Raji (cell line): Measurements from ENCODE around the gene MYG1.
A peak's percentile ranks its signal among the peaks of the same experiment; 100 is the strongest.

Experiments
- POLR2A ChIP-seq: IDR thresholded peaks from 2 replicates; pipeline ENCODE4 v1.6.1; 2011; ENCODE audit warnings: low read depth, low read length, control low read depth; ENCODE audit not compliant: insufficient read depth

Gene MYG1, protein sequence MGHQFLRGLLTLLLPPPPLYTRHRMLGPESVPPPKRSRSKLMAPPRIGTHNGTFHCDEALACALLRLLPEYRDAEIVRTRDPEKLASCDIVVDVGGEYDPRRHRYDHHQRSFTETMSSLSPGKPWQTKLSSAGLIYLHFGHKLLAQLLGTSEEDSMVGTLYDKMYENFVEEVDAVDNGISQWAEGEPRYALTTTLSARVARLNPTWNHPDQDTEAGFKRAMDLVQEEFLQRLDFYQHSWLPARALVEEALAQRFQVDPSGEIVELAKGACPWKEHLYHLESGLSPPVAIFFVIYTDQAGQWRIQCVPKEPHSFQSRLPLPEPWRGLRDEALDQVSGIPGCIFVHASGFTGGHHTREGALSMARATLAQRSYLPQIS

DNA sequence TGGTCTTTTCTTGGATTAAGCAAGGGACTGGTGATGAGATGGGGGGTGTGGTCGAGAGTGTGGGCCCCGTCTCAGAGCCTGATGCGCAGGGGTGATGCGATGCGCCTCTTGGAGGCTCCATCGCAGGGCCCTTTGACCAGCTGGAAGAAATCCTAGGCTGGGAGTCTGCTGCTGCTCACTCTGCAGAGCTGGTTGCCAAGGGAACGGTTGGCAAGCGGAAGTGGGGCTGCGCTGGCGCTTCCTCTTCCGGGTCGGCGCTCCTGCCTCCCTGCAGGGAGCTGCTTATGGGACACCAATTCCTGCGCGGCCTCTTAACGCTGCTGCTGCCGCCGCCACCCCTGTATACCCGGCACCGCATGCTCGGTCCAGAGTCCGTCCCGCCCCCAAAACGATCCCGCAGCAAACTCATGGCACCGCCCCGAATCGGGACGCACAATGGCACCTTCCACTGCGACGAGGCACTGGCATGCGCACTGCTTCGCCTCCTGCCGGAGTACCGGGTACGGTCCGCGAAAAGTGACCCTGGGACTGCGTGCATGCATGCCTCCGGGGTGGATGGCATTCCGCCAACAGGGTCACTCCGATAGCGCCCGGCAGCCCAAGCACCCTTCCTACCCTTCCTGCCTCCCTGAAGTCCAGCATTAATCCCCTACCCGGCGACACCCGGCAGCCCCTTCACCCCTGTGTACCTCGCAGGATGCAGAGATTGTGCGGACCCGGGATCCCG, at the start of gene MYG1:
Gene MYG1, plus strand, starts transcription at position 242 of the 727 bp plus-strand sequence. Its CDS starts 43 bp downstream, at position 285.
- TF ChIP-seq POLR2A, result peak; percentile 88

GRCh38 chr12:53251477-53252348, 47.8 kb upstream of the MYG1 start:
- TF ChIP-seq POLR2A, result peak; percentile 78

- TF ChIP-seq POLR2A, result no peak
These were observed 47.1 kb upstream of the MYG1 start for GRCh38 chr12:53252349-53252916.

DNA sequence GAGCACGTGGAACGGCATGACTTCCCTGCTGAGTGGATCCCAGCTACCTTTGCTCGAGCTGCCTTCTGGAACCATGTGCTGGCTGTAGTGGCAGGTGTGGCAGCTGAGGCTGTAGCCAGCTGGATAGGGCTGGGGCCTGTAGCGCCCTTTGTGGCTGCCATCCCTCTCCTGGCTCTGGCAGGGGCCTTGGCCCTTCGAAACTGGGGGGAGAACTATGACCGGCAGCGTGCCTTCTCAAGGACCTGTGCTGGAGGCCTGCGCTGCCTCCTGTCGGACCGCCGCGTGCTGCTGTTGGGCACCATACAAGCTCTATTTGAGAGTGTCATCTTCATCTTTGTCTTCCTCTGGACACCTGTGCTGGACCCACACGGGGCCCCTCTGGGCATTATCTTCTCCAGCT, 46.2 kb upstream of the MYG1 start:
- no peak for TF ChIP-seq POLR2A

DNA sequence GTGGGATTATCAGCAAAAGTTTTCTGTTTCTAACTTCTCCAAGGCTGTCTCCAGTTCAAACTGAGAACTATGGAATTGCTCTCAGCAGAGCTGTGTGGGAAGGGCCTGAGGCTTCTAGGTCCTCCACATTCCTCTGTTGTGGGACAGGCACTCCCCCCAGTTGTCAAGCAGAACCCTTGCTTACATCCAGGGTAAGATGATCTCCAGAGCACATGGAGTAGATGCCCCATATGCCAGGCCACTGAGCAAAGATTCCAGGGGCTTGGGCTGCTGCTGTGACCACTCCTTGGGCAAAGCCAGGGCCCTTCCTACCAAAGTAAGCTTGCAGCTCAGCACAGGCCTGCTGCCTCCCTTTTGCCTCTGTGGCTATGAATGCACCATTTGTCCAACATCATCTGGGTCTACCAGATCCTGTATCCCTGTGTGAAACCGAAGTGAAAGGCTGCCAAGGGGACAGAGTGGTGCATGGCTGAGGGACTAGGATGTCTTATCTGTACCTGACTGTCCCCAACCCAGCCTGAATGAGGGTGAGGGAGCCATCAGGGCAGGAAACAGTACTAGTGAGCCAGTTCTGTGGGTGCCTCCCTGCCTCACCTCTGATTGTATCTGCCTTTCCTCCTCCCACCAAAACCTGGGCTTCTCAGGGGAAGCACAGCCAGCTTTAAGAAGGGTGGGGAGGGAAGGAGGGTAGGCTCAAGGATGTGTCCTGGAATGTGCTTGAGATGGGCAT, 44.5 kb upstream of the MYG1 start:
- no peak for TF ChIP-seq POLR2A

- TF ChIP-seq POLR2A, result no peak
These were observed 43.5 kb upstream of the MYG1 start for GRCh38 chr12:53255996-53256395.

DNA sequence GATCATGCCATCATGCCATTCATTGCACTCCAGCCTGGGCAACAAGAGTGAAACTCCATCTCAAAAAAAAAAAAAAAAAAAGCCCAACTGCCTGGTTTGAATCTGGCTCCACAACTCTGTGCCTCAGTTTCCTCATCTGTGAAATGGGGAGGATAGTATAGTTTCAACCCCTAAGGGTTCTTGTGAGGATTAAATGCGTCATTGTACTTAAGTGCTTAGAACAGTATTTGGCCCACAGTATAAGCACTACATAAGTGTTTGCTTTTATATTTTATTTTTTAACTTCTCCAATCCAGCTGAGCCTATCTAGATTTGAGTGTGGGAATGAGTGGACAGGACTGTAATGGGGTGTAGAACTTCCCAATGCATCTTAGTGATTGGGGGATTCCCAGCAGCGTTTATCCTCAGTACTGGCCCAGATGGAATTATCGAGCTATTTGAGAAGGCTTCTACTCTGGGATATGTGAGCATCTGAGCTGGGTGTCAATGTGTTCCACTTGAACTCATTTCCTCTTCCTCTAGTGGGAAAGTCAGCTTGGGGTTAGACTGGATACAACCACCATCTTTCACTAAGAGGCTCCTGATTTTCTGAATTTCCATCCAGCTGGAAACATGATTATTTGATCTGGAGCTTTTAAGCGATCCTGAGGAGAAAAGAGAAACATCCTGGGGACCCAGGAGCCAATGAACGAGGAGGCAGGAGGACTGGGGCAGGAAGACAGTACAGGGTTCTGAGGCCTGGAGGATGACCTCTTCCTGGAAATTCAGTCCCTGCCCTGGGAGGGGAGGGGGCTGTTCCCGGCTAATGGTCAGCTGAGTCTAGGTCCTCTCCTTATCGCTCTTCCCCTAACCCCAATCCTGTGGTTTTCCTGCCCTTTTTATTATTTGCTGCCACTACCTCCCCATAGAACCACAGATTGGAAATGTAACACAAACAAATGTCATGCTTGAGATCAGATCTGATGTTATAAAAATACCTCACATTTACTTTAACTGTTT, 40.7 kb upstream of the MYG1 start:
- no peak for TF ChIP-seq POLR2A

- TF ChIP-seq POLR2A, result no peak
These were observed 39.6 kb upstream of the MYG1 start for GRCh38 chr12:53259891-53260290.

- TF ChIP-seq POLR2A, result no peak
These were observed 33.7 kb upstream of the MYG1 start for GRCh38 chr12:53265783-53266182.

DNA sequence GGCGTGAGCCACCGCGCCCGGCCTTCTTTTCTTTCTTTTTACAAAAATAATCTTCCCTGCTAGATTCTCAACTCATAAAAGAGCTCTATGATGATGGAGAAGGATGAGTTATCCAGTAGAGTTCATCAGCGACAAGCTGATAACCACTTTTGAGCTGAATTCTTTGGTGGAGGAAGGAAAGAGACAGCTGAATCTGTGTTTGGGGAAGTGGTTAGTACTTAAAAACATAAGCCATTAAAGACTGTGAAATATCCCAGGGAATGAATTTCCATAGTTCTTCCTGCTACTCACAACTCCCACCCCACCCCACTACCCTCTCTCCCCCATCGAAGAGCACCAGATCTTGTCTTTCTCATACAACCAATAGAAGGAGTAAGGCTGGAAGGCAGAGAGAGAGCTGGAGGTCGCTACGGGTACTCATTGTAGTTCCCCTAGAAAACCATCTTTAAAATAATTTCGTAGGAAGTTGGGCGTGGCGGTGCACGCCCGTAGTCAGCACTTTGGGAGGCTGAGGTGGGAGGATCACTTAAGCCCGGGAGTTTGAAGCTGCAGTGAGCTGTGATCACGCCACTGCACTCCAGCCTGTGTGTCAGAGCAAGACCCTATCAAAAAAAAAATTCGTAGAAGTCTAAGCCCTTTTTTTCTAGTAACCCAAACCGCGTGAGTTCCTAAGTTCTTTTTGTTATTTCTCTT, 32.0 kb upstream of the MYG1 start:
- TF ChIP-seq POLR2A, result no peak

- peak; percentile 83 for TF ChIP-seq POLR2A
These were observed 31.4 kb upstream of the MYG1 start, which contains the start of gene ESPL1 for GRCh38 chr12:53267999-53268629. TSS of gene ESPL1 (plus strand) at chr12:53268299. CDS start at chr12:53268767, 468 bp downstream.
